ENCODE data around the gene NEO1. TPM values are rescaled to one million over a fixed set of nuclear protein-coding genes. Genes with fewer than 3 reads are reported as not detected.

The NEO1 gene
- total RNA-seq, 1 donor from 2014 or later, result 14.4 TPM

DNA sequence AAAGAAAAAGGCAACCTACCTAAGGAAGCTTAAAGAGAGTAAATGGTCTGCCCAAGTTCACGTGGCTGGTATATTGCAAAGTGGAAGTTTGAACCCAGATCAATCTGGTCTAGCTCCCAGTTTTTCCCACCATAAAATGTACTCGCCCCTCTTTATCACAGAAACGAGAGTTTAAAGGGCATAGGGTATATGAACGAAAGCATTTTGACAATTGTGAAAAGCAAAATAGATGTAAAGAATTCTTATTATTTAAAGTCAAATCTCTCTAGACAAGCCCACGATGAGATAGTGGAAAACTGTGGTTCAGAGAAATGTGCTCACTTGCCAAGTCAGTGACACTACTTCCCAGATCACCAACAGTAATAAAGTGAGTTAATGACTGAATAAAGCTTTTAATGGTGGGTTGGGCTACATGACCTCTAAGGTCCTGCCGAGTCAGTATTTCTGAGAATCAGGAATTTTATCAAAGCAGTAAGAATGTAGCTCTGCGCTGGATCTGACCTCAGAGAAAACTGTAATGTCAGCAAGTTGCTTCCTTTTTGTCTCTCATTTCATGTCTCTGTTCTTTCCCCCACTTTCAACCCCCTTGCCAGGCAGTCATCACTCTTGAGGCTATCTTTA is 23.3 kb upstream of the NEO1 start:
- intact Hi-C loops (cut with micrococcal nuclease), result no loop called here
- no peak for DNase-seq
- no peak for ATAC-seq

GRCh38 chr15:73030122-73030679 is 22.1 kb upstream of the NEO1 start:
- intact Hi-C loops (cut with micrococcal nuclease), result no loop called here
- DNase-seq (no peak), ATAC-seq (no peak)

DNA sequence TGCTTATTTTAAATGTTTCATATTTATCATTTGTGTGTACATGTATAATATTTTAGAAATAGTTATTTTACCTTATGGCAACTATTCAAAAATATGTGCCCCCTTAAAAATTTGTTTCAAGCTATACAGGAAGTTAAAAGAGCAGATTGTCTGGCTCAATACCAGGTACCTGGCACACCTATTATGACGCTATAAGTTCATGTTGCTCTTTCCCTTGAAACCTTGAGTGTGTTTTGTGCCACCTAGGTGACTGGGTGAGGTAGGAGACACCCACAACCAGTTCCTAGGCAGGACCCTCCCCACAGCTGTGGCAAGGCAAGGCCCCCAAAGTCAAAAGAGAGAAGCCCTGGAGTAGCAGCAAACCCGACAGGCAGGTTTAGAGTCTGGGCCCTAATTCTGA is 20.6 kb upstream of the NEO1 start:
- ATAC-seq (no peak), DNase-seq (no peak)
- intact Hi-C loops (cut with micrococcal nuclease), result no loop called here

- ATAC-seq (no peak), DNase-seq (no peak)
- intact Hi-C loops (cut with micrococcal nuclease), result no loop called here
Measured at GRCh38 chr15:73033611-73034010, 18.7 kb upstream of the NEO1 start.

DNA sequence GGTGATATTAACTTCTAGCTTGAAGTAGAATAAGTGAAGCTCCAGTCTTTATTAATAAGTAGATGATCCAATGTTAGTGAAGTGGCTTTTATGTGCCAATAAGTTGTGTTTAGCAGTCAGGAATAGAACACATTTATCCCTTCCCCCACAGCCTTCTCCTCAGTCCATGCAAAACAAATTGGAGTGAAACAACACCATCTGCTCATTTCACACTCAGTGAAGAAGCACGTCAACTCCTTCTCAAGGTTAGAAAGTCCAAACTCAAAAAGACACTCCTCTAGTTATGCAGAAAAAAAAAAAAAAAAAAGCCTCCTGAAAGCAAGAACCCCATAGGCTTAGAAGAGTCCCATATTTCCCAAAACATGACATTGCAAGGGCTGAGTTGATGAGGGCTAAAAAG is 18.0 kb upstream of the NEO1 start:
- DNase-seq (no peak), ATAC-seq (no peak)
- intact Hi-C loops (cut with micrococcal nuclease), result no loop called here

DNA sequence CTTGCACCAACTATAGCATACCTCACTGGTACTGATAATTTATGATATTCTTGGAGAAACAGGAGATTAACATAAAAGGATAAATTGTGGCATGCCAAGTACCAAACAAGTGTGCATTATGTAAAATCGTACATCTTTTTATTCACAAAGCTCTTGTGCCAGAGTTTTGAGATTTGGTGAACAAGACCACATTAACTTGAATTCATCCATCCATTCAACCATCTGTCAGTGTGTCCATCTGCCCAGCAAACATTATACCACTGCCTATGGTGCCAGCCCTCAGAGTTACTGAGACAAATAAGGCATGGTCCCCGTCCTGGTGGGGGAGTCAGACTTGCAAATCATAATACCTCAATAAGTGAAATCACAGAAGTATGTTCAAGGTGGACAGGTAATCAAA is 17.0 kb upstream of the NEO1 start:
- intact Hi-C loops (cut with micrococcal nuclease), result no loop called here
- DNase-seq (no peak), ATAC-seq (no peak)

DNA sequence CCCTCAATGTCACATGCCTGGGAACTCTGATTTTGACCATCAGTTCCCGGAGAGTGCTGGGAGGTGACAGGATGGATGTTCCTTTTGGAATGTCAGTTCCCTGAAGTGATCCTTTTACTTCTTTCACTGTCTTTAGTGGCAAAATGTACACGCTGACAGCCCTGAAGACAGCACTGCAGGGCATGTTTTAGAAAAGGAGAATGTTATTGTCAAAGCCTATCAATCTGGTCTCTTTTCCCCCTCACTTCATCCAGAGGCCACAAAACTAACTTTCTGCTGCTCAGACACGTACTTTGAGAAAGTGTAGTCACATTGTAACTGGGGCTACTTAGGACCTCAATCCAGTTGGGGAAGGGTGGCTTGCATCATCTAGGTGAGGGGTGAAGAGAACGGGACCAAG is 14.0 kb upstream of the NEO1 start:
- intact Hi-C loops (cut with micrococcal nuclease), result no loop called here
- DNase-seq, result no peak
- ATAC-seq, result no peak

GRCh38 chr15:73046073-73046472 is 6.2 kb upstream of the NEO1 start:
- intact Hi-C loops (cut with micrococcal nuclease), result no loop called here
- DNase-seq (no peak), ATAC-seq (no peak)

DNA sequence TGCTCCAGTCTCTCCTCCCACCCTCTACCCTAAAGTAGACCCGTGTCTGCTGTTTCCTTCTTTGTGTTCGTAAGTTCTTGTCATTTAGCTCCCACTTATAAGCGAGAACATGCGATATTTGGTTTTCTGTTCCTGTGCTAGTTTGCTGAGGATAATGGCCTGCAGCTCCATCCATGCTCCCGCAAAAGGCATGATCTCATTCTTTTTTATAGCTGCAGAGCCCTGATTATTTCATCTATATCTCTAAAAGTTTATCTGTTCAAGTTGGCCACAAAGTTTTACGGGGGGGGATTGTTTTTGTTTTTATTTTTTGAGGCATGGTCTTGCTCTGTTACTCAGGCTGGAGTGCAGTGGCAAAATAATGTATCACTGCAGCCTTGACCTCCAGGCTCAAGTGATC is 4.4 kb upstream of the NEO1 start:
- DNase-seq (no peak), ATAC-seq (no peak)
- intact Hi-C loops (cut with micrococcal nuclease), result no loop called here

DNA sequence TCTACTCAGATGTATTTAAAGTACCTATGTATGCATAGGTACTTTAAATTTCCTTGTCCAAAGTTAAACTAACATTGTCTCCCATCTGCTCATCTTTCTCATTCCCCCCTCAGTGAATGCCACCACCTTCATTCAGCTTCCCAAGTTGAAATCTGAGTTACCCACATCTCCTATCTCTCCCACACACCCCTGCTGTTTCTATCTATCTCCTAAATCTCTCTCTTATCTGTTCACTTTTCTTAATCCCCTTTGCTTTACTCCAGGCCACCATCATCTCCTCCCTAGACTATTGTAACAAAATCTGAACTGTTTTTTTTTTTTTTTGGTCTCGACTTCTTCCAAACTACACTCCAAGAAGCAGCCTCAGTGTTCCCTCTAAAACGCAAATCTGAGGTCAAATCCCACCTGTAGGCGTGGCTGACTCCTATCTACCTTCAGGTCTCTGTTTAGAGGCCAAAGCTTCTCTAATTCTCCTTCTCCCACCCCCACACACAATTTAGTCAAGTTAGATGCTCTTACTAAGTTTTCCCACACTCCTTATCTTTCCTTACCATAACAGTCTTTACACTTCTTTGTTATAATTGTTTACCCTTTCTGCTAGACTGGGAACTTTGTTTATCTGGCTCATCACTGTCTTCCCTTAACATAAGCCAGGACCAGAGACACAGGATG is 3.5 kb upstream of the NEO1 start:
- ATAC-seq, result no peak
- DNase-seq, result no peak
- intact Hi-C loops (cut with micrococcal nuclease), result no loop called here

- ATAC-seq (no peak), DNase-seq (no peak)
- intact Hi-C loops (cut with micrococcal nuclease), result no loop called here
Measured at GRCh38 chr15:73049564-73050215, 2.6 kb upstream of the NEO1 start.

- intact Hi-C loops (cut with micrococcal nuclease), result no loop called here
- ATAC-seq (no peak), DNase-seq (no peak)
Measured at GRCh38 chr15:73050561-73051295, 1.5 kb upstream of the NEO1 start.

GRCh38 chr15:73051391-73051806 is 864 bp upstream of the NEO1 start:
- intact Hi-C loops (cut with micrococcal nuclease), result no loop called here
- ATAC-seq (peak; percentile 72), DNase-seq (peak; percentile 83)

- peak; percentile 46 for DNase-seq
- intact Hi-C loops (cut with micrococcal nuclease), result no loop called here
Measured at GRCh38 chr15:73052653-73053397, 562 bp downstream of the NEO1 start.

DNA sequence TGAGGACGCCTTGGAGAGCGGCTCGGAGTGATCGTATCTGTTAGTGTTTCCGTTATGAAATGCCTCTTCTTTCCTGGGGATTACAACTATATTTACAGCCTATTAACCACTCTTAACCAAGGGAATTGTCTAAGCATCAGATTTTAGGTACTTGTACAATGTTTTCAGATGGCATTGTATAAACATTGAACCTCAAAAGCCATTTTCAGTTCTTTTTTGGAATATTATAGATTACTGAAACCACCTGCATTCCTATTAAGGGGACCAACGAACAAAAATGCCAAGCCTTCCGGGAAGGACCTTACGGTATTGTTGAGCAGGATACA is 1.1 kb downstream of the NEO1 start:
- ATAC-seq, result no peak
- intact Hi-C loops (cut with micrococcal nuclease), result no loop called here
- DNase-seq, result no peak

More at GRCh38 chr15:73052653-73053397, 562 bp downstream of the NEO1 start:
- peak; percentile 10 for ATAC-seq

DNA sequence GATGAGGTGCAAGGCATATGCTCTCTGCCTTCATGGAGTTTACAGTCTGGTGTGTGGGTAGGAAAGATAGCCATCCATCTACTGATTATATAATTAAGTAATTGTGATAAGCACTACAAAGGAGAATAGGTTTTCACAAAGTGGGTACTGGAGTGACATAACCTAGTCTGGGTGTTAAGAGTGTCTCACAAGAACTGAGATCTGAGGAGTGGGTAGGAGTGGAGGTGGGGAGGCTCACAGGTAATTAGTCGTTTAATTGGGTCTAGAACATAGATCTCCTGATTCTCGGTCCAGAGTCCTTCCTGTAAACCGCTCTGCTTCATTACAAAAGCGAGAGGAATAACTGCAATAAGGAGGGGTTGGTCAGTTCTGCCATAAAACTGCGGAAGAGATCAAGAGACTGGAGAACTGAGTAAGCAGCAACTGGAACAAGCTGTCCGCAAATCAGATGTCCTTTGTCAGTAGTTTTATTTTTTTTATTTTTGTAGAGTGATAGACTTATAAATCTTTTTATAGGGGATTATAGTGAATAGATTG is 2.2 kb downstream of the NEO1 start:
- no peak for DNase-seq
- intact Hi-C loops (cut with micrococcal nuclease), result no loop called here
- ATAC-seq, result no peak

GRCh38 chr15:73056460-73056859 is 4.2 kb downstream of the NEO1 start:
- intact Hi-C loops (cut with micrococcal nuclease), result no loop called here
- DNase-seq (no peak), ATAC-seq (no peak)

- ATAC-seq (no peak), DNase-seq (no peak)
- intact Hi-C loops (cut with micrococcal nuclease), result no loop called here
Measured at GRCh38 chr15:73058437-73058836, 6.2 kb downstream of the NEO1 start.

- no peak for DNase-seq
- ATAC-seq, result no peak
Measured at GRCh38 chr15:73065114-73065513, 12.9 kb downstream of the NEO1 start.

More at GRCh38 chr15:73065114-73065513, 12.9 kb downstream of the NEO1 start:
- intact Hi-C loops (cut with micrococcal nuclease), result no loop called here

Data from left ventricle myocardium superior (tissue), 1 donor.